Gastrocnemius medialis (tissue), 4 donors: ENCODE results near the gene ITIH6. TPM values are rescaled to one million over a fixed set of nuclear protein-coding genes. Genes with fewer than 3 reads are reported as not detected.
A peak's percentile ranks its signal among the peaks of the same experiment; 100 is the strongest.

Experiments
- ATAC-seq, 2 donors: fragments of 150-250 bp; one replicate each; pipeline ENCODE4 v1.9.1; 2016
- DNase-seq, 2 donors: peaks; one replicate each; pipeline ENCODE4 v3.0.0-alpha.2; 2019
- H3K27ac ChIP-seq, 4 donors: fragments of 200-600 bp; sonication (generic); 1 replicate in 1 of 4; 2 replicates in 3 of 4; pipeline ENCODE4 v1.5.1; 2016 to 2018; ENCODE audit warnings: mild to moderate bottlenecking in 2 of 4, moderate library complexity in 1 of 4
- H3K27me3 ChIP-seq, 3 donors: fragments of 200-600 bp; sonication (generic) in 2 of 3; 1 replicate in 1 of 3; 2 replicates in 2 of 3; pipeline versions ENCODE4 v1.5.1 to v1.6.0; 2016 to 2019; ENCODE audit warnings: mild to moderate bottlenecking in 1 of 3, moderate library complexity in 1 of 3
- H3K36me3 ChIP-seq, 2 donors: fragments of 200-600 bp; sonication (generic) in 1 of 2; one replicate each; pipeline ENCODE4 v1.5.1; 2017 to 2018
- H3K4me1 ChIP-seq, 2 donors: fragments of 200-600 bp; sonication (generic) in 1 of 2; one replicate each; pipeline ENCODE4 v1.5.1; 2016 to 2017; ENCODE audit warnings: mild to moderate bottlenecking in 2 of 2
- H3K4me3 ChIP-seq, 4 donors: fragments of 200-600 bp; sonication (generic) in 3 of 4; 1 replicate in 1 of 4; 2 replicates in 3 of 4; pipeline ENCODE4 v1.5.1; 2016 to 2019; ENCODE audit warnings: mild to moderate bottlenecking in 2 of 4
- H3K9me3 ChIP-seq, 3 donors: fragments of 200-600 bp; sonication (generic) in 2 of 3; 1 replicate in 1 of 3; 2 replicates in 2 of 3; pipeline ENCODE4 v1.5.1; 2016 to 2019
- POLR2A ChIP-seq, 2 donors: fragments of 450-650 bp; IDR thresholded peaks; one replicate each; pipeline ENCODE4 v1.6.1; 2017; ENCODE audit warnings: antibody characterized with exemption in 2 of 2, mild to moderate bottlenecking in 2 of 2, moderate library complexity in 2 of 2
- in situ Hi-C, 4 donors: fragments of 200-750 bp; cut with MboI; loops; one replicate each; pipeline versions ENCODE4 v1.15.0 to v1.8.0; 2017; ENCODE audit warnings: low sequenced_read_pairs in 4 of 4
- intact Hi-C: fragments of 100-400 bp; cut with DNase I; formaldehyde crosslinking; loops from one replicate; pipeline ENCODE4 v1.15.1; 2023; ENCODE audit warnings: low total_unique reads
- total RNA-seq, 4 donors: library from RNA; depleted of rRNA; stranded (reverse); fragments of >200 nt; gene quantifications; one replicate each; pipeline versions ENCODE4 v1.1.0 to v1.2.3, GENCODE V29; 2016
- TF ChIP-seq, protein P1 (sequence below), 5 experiments: fragments of 450-650 bp in 3 of 5; fragments of 200-600 bp in 2 of 5; sonication (generic) in 2 of 5; IDR thresholded peaks in 4 of 5; conservative IDR thresholded peaks in 1 of 5; 1 replicate in 4 of 5; 2 replicates in 1 of 5; pipeline ENCODE4 v1.5.1; 2016 to 2019; ENCODE audit warnings: antibody characterized with exemption in 5 of 5, mild to moderate bottlenecking in 3 of 5, moderate library complexity in 3 of 5

Gene ITIH6
- total RNA-seq, 4 donors from 2014 or later, result not detected

DNA sequence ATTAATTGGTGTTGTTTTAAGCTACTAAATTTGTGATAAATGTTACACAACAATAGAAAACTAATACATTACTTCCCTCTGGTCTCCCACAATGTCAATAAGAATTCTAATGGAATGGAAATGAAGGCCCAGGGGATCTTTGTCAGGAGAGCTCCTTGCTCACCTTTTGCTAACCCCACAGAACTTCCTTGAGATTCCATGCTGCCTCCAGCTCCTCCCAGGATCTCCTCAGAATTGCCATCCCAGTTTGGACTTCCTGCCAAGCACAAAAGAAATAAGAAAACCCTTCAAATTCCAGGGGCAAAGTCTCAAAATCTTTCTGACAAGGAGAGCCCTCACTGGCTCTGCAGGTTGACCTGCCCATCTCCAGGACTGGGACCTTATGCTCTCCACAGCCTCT, 43.2 kb downstream of the ITIH6 start:
- intact Hi-C loops, result loop anchor here (10.0 kb wide), 1 partner anchor 50 kb away; no protein-coding TSS in a partner anchor
- no peak for ATAC-seq

DNA sequence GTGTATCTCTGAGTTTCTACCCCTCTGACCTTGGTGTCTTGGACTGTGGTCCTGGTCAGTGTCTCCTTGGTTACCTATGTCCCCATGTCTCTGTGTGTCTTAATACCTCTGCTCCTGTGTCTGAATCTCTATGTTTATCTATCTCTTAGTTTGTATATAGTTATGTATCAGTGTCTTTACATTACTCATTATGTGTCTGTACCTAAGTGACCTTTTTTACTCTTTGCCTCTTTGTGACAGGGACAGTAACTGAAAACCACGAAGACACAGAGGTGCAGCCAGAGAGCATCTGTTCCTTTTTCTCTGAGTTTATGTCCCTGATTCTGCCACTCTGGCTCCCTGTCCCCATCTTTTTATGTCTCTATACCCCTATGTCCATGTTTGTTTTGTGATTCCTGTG, 49.4 kb downstream of the ITIH6 start:
- intact Hi-C loops, result loop anchor here (5.0 kb wide), 2 partner anchors 39 to 254 kb away; partner anchors contain the start of gene APEX2
- peak overlapping the region; percentile 75 to 88 (median 86) for H3K27ac ChIP-seq
- in situ Hi-C loops, result no loop called here

More for the DNA sequence above, 43.2 kb downstream of the ITIH6 start:
- no peak for DNase-seq
- Histone ChIP-seq H3K27ac (peak overlapping the region in 2 of 4 donors; percentile 22 to 41), H3K27me3 (no peaks in the 10 kb centered on the region), H3K4me3 (no peak overlapping the region), H3K36me3 (no peaks in the 10 kb centered on the region), H3K9me3 (no peaks in the 10 kb centered on the region), H3K4me1 (peaks cover 15 to 26% of the 10 kb centered on the region in 2 donors)
- TF ChIP-seq, protein P1, sequence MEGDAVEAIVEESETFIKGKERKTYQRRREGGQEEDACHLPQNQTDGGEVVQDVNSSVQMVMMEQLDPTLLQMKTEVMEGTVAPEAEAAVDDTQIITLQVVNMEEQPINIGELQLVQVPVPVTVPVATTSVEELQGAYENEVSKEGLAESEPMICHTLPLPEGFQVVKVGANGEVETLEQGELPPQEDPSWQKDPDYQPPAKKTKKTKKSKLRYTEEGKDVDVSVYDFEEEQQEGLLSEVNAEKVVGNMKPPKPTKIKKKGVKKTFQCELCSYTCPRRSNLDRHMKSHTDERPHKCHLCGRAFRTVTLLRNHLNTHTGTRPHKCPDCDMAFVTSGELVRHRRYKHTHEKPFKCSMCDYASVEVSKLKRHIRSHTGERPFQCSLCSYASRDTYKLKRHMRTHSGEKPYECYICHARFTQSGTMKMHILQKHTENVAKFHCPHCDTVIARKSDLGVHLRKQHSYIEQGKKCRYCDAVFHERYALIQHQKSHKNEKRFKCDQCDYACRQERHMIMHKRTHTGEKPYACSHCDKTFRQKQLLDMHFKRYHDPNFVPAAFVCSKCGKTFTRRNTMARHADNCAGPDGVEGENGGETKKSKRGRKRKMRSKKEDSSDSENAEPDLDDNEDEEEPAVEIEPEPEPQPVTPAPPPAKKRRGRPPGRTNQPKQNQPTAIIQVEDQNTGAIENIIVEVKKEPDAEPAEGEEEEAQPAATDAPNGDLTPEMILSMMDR (IDR thresholded peaks at IDR 0.05 in 4 of 5, conservative IDR thresholded peaks at IDR 0.05 in 1 of 5), result no peak
- no peak for TF ChIP-seq POLR2A (IDR thresholded peaks at IDR 0.05)
- in situ Hi-C loops, result no loop called here

DNA sequence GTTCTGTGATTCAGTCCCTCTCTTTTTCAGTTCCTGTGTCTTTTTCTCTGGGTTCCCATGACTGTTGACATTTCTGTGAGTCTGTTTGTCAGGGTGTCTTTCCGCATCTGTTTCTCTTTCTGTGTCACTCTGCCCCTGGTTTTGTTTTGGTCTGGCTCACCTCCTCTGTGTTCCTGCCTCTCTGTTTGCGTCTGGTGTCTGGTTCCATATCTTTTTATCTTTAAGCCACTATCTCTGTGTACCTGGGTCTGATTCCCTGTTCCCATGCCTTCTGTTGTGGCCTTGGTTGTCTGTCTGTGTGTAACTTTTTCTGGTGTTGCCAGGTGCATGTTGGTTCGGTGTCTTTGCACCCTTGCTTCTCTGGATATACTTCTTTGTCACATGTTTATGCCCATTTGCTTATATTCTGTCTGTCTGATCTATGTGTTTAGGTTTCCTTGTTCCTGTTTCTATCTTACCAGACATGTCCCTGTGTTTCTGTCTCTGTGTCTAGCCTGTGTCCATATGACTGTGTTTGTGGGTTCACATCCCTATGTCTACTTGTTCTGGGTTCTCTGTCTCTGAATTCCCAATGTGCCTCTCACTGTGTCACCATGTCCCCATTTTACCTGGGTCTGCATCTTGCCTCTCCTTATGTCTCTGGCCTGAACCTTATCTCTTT, 50.2 kb downstream of the ITIH6 start:
- Histone ChIP-seq H3K27ac (peak overlapping the region; percentile 75 to 88 (median 86)), H3K36me3 (no peaks in the 10 kb centered on the region), H3K4me1 (peaks cover 2 to 3% of the 10 kb centered on the region in 2 donors), H3K27me3 (no peaks in the 10 kb centered on the region), H3K9me3 (no peaks in the 10 kb centered on the region), H3K4me3 (peak overlapping the region; percentile 52 to 58 (median 57))
- TF ChIP-seq, protein P1 (IDR thresholded peaks at IDR 0.05 in 4 of 5, conservative IDR thresholded peaks at IDR 0.05 in 1 of 5), result no peak
- TF ChIP-seq POLR2A (IDR thresholded peaks at IDR 0.05), result no peak
- no peak for ATAC-seq
- in situ Hi-C loops, result no loop called here
- intact Hi-C loops, result loop anchor here (1.0 to 5.0 kb wide), 3 partner anchors 39 to 254 kb away; partner anchors contain the start of gene APEX2
- no peak for DNase-seq

More for the DNA sequence above, 49.4 kb downstream of the ITIH6 start:
- Histone ChIP-seq H3K4me3 (peak overlapping the region; percentile 52 to 58 (median 57)), H3K4me1 (peaks cover 4 to 6% of the 10 kb centered on the region in 2 donors), H3K27me3 (no peaks in the 10 kb centered on the region), H3K36me3 (no peaks in the 10 kb centered on the region), H3K9me3 (no peaks in the 10 kb centered on the region)
- TF ChIP-seq, protein P1 (IDR thresholded peaks at IDR 0.05 in 4 of 5, conservative IDR thresholded peaks at IDR 0.05 in 1 of 5), result no peak
- peak in 1 of 2 donors; percentile 8 for TF ChIP-seq POLR2A (IDR thresholded peaks at IDR 0.05)
- DNase-seq, result no peak
- peak; percentile 18 to 28 for ATAC-seq

DNA sequence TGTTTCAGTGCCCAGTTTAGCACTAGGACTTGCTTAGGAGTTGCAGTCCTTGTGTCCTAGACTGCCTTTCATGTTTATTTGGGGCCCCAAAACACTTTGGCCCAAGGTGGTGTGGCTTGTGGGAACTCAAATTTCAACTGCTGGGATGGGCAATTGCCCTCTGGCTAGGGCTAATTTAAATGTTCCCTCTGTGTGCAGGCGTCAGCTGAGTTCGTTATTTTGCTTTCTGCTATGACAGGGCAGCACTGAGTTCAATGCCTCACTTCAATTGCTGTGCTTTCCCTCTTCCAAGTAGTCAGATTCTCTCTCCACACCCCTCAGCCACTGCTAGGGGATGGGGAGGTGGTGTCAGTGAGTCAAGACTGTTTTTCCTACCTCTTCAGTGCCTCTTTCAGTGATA, 51.1 kb downstream of the ITIH6 start:
- in situ Hi-C loops, result no loop called here
- peak overlapping the region; percentile 75 to 88 (median 86) for H3K27ac ChIP-seq
- peak; percentile 73 to 78 for ATAC-seq
- no peaks in the 10 kb centered on the region for H3K27me3 ChIP-seq
- no peaks in the 10 kb centered on the region for H3K36me3 ChIP-seq
- H3K4me3 ChIP-seq, result peak overlapping the region; percentile 52 to 58 (median 57)
- no peaks in the 10 kb centered on the region for H3K4me1 ChIP-seq
- peak; percentile 62 to 78 for TF ChIP-seq POLR2A (IDR thresholded peaks at IDR 0.05)
- TF ChIP-seq, protein P1 (IDR thresholded peaks at IDR 0.05 in 4 of 5, conservative IDR thresholded peaks at IDR 0.05 in 1 of 5), result no peak
- intact Hi-C loops, result loop anchor here (1.0 to 5.0 kb wide), 3 partner anchors 40 to 255 kb away; partner anchors contain the start of gene APEX2
- H3K9me3 ChIP-seq, result no peaks in the 10 kb centered on the region
- peak; percentile 46 to 64 for DNase-seq
